ENCODE measurements around the gene TEKT4.

- TF ChIP-seq, protein P1, sequence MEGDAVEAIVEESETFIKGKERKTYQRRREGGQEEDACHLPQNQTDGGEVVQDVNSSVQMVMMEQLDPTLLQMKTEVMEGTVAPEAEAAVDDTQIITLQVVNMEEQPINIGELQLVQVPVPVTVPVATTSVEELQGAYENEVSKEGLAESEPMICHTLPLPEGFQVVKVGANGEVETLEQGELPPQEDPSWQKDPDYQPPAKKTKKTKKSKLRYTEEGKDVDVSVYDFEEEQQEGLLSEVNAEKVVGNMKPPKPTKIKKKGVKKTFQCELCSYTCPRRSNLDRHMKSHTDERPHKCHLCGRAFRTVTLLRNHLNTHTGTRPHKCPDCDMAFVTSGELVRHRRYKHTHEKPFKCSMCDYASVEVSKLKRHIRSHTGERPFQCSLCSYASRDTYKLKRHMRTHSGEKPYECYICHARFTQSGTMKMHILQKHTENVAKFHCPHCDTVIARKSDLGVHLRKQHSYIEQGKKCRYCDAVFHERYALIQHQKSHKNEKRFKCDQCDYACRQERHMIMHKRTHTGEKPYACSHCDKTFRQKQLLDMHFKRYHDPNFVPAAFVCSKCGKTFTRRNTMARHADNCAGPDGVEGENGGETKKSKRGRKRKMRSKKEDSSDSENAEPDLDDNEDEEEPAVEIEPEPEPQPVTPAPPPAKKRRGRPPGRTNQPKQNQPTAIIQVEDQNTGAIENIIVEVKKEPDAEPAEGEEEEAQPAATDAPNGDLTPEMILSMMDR (IDR thresholded peaks at IDR 0.05; ENCODE audit: low read depth, low read length), result no peak
- no peak for TF ChIP-seq POLR2A (IDR thresholded peaks at IDR 0.05; ENCODE audit: extremely low read depth, insufficient read length)
- TF ChIP-seq MYC (IDR thresholded peaks at IDR 0.05; ENCODE audit: low read depth, low read length), result no peak
Measured at GRCh38 chr2:94875820-94876522, 4.7 kb downstream of the TEKT4 start.
